Measurements from ENCODE around the gene RAD18.

The RAD18 gene

GRCh38 chr3:8986741-8987140 lies 23.5 kb upstream of the RAD18 start:
- in situ Hi-C loops (cut with MboI; ENCODE audit: low sequenced_read_pairs): no loop called here

GRCh38 chr3:8985876-8986275 lies 22.6 kb upstream of the RAD18 start:
- in situ Hi-C loops (cut with MboI; ENCODE audit: low sequenced_read_pairs): no loop called here

GRCh38 chr3:8985411-8985831 lies 22.1 kb upstream of the RAD18 start:
- in situ Hi-C loops (cut with MboI; ENCODE audit: low sequenced_read_pairs): no loop called here

- in situ Hi-C loops (cut with MboI; ENCODE audit: low sequenced_read_pairs): no loop called here
These were observed 21.3 kb upstream of the RAD18 start for GRCh38 chr3:8984526-8984925.

GRCh38 chr3:8984081-8984480 lies 20.8 kb upstream of the RAD18 start:
- in situ Hi-C loops (cut with MboI; ENCODE audit: low sequenced_read_pairs): no loop called here

DNA sequence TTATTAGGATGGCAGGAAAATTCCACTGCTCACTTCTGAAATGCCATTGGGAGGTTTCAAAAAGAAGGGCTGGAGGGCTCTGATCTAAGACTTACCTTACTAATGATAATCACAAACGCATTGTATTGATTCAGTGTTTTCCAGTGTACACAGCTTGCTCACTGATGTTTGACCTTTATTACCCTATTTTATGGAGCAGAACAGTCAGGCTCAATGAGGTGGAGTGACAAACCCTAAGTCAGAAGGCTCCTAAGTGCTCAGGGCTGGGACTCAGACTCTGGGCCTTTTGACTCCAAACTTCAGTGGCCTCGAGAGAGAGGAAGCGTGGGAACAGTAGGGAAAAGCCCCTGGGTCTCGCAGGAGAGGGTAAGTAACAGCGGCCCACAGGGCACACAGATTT lies 20.3 kb upstream of the RAD18 start:
- in situ Hi-C loops (cut with MboI; ENCODE audit: low sequenced_read_pairs): no loop called here

- in situ Hi-C loops (cut with MboI; ENCODE audit: low sequenced_read_pairs): no loop called here
These were observed 19.8 kb upstream of the RAD18 start for GRCh38 chr3:8983026-8983425.

GRCh38 chr3:8982509-8982908 lies 19.2 kb upstream of the RAD18 start:
- in situ Hi-C loops (cut with MboI; ENCODE audit: low sequenced_read_pairs): no loop called here

GRCh38 chr3:8981700-8982099 lies 18.4 kb upstream of the RAD18 start:
- in situ Hi-C loops (cut with MboI; ENCODE audit: low sequenced_read_pairs): no loop called here

GRCh38 chr3:8981296-8981695 lies 18.0 kb upstream of the RAD18 start:
- in situ Hi-C loops (cut with MboI; ENCODE audit: low sequenced_read_pairs): no loop called here

DNA sequence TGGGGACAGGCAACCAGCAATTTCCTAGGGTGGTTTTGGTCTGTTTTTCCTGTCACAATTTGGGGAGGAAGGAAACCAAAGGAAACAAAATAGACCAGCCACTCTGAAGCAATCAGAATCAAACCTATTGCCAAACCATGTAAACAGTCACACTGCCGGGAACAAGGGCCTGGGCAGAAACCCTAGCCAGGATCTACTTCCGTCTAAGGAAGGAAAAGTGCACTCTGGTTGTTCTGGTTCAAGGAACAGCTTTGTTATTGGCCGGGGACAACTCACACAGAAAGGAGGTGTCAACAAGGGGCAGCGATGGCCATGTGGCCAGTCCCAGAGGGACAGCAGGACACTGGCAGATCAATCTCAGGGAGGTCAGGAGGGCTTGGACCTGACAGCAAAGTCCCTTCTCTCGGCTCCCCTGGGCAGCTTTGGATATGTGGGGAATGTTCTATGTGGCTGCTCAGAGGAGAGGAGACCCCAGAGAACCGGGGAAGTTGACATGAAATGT lies 17.5 kb upstream of the RAD18 start:
- in situ Hi-C loops (cut with MboI; ENCODE audit: low sequenced_read_pairs): no loop called here

- in situ Hi-C loops (cut with MboI; ENCODE audit: low sequenced_read_pairs): loop anchor here (10.0 kb wide), 1 partner anchor 326 kb away; no protein-coding TSS in a partner anchor
These were observed 16.0 kb upstream of the RAD18 start for GRCh38 chr3:8979262-8979661.

GRCh38 chr3:8978551-8978950 lies 15.3 kb upstream of the RAD18 start:
- in situ Hi-C loops (cut with MboI; ENCODE audit: low sequenced_read_pairs): loop anchor here (10.0 kb wide), 1 partner anchor 326 kb away; no protein-coding TSS in a partner anchor

- in situ Hi-C loops (cut with MboI; ENCODE audit: low sequenced_read_pairs): loop anchor here (10.0 kb wide), 1 partner anchor 328 kb away; no protein-coding TSS in a partner anchor
These were observed 13.4 kb upstream of the RAD18 start for GRCh38 chr3:8976540-8977182.

GRCh38 chr3:8975081-8976020 lies 12.1 kb upstream of the RAD18 start:
- in situ Hi-C loops (cut with MboI; ENCODE audit: low sequenced_read_pairs): loop anchor here (10.0 kb wide), 1 partner anchor 329 kb away; no protein-coding TSS in a partner anchor

- in situ Hi-C loops (cut with MboI; ENCODE audit: low sequenced_read_pairs): loop anchor here (10.0 kb wide), 1 partner anchor 330 kb away; no protein-coding TSS in a partner anchor
These were observed 11.2 kb upstream of the RAD18 start for GRCh38 chr3:8974458-8974857.

GRCh38 chr3:8972639-8973038 lies 9.4 kb upstream of the RAD18 start:
- in situ Hi-C loops (cut with MboI; ENCODE audit: low sequenced_read_pairs): loop anchor here (10.0 kb wide), 1 partner anchor 332 kb away; no protein-coding TSS in a partner anchor

DNA sequence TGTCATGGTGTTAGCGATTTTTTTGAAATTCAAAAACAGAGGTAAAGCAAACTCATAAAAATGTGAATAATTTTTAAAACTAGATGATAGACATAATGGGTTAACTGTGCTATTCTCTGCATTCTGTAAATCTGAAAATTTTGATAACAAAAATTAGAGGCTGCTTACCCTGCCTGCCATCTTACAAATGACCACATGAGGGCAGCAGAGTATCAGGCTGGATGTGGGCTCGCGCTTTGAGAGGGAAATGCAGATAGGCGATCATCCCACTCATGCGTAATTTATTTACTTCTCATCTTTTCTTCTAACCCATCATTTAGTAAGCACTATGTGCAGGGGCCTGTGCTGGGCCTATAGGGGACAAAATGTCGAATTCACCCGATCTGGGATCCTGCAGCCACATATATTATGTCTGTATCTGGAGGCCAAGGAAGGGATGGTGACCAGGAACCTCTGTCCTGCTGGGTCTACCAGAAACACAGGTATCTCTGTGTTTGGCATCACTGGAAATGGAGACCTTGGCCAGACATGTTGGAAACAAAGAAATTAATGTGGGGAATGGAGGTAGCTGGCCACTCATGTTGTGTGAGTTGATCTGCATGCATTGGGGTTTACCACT lies 7.8 kb upstream of the RAD18 start:
- in situ Hi-C loops (cut with MboI; ENCODE audit: low sequenced_read_pairs): loop anchor here (10.0 kb wide), 1 partner anchor 334 kb away; no protein-coding TSS in a partner anchor

GRCh38 chr3:8969241-8969640 lies 6.0 kb upstream of the RAD18 start:
- in situ Hi-C loops (cut with MboI; ENCODE audit: low sequenced_read_pairs): no loop called here

DNA sequence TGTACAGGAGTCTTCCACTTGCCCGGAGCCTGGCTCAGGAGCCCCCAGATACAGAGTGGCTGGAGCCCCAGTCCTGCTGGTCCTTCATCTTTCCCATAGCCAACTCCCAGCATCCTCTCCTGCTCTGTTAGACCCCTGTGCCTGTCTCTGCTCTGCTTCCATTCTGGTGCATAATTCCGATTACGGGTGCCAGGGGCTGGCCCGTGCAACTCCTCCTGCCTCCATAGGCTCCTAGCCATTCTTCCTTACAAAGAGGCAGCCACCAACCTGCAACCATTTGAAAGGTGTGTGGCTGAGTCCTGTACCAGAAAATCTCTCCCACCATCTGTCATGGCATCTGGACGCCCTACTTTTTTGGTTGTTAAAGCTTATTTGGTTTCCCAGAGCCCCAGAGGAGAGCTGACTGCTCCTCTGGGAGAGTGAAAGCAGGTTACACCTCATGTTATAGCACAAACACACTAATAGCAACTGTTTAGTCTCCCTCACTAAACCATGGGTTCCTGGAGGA lies 5.2 kb upstream of the RAD18 start:
- in situ Hi-C loops (cut with MboI; ENCODE audit: low sequenced_read_pairs): no loop called here

DNA sequence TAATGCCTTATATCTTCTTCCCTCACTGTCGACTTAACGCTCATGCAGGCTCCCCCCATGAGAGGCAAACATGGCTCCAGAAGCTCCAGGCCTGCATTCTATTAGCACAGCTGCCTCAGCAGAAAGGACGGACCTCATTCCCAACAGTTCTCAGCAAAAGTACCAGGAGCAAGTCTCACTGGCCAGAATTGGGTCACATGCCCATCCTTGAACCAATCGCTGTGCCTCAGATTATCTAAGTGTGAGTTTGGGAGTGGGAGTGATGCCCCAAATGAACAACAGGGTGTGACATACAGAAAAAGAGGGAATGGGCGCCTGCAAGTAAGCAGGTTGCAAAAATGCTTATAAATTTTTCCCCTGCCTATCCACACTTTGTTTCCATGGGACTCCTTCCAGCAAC lies 4.3 kb upstream of the RAD18 start:
- in situ Hi-C loops (cut with MboI; ENCODE audit: low sequenced_read_pairs): no loop called here
